GM18907 (cell line): ENCODE data around the gene SLX9.
"Not testable (repeated sequence)": the region's sequence is repeated elsewhere in the genome, so short reads cannot be mapped to it uniquely, and the experiment has no call there.

ENCODE experiments used
- ATAC-seq: cut with Tn5 transposase; IDR thresholded peaks from one replicate; pipeline ENCODE4 v1.9.1; 2021; ENCODE audit warnings: mild to moderate bottlenecking, moderate library complexity; ENCODE audit not compliant: unreplicated experiment

The SLX9 gene

DNA sequence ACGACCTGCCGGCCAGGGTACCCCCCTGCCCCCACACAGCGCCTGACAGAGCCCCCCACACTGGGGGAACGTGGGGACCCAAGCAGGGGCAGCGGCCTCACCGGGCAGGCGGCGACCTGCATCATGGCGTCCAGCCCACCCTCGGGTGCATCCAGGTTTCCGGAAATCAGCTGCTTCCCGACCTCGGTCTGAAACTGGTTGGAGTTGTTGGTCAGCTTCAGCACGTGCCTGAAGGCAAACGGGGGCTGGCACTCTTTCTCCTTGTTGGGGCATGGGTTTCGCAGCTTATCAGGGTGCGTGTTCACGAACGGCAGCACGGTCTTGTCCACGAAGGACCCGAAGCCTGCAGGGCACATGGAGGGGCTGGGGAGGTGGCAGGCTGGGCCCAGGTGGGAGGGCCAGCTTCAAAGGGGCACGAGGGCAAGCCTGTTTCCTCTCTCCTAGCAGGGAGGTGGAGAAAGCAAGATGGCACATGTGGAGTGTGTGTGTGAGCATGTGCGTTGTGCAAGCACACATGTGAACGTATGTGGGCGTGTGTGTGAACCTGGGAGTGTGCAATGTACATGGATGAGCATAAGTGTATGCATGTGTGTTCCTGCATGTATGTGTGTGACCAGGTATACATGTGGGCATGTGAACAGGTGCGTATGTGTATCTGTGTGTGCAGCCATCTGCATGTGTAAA is 38.3 kb upstream of the SLX9 start:
- ATAC-seq: no peak

DNA sequence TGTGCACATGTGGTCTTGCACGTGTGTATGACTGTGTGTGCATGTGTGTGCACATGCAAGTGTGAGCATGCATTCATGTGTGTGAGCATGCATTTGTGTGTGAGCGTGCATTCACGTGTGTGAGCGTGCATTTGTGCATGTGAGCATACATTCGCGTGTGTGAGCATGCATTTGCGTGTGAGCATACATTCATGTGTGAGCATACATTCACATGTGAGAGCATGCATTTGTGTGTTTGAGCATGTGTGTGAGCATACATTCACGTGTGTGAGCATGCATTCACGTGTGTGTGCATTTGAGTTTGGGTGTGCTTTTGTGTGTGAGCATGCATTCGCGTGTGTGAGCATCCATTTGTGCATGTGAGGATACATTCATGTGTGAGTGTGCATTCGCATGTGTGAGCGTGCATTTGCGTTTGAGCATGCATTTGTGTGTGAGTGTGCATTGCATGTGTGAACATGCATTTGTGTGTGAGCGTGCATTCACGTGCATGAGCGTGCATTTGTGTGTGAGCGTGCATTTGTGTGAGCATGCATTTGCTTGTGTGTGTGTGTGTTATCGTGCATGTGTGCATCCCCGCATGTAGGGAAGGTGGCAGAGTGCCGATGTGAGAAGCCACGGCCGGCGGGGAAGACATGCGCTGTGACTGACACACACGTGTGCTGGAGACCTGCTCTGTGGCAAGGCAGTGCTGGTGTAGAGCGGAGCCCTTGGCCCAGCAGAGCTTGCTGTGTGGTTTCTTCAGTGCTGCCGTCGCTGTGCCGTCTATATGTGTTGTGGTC is 37.4 kb upstream of the SLX9 start:
- no peak for ATAC-seq

DNA sequence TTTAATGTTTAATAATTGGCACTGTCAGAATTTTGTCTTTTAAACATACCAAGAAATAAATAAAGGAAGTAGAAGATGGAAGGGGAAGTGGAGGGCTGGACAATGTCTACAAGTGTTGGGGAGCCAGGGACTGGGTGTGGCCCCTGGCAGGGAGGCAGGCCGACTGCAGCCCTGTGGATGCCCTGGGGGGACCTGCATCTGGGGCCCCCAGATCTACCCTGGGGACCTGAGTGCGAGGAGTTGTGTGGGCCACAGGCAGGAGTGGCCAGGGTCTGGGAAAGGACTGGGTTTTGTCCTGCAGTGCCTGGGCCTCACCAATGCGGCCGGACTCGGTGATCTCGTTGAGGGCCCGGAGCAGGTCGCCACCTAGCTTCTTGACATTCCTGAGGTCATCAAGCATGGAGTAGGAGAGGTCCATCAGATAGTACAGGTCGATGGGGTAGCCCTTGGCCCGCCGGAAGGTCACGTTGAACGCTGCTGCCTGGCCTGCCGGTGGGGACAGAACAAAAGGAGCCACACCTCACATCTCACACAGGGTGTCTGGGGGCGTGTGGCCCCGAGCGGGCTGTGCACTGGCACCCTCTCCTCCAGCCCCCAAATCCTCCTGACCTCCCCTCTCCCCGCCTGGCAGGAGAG is 36.7 kb upstream of the SLX9 start:
- no peak for ATAC-seq

DNA sequence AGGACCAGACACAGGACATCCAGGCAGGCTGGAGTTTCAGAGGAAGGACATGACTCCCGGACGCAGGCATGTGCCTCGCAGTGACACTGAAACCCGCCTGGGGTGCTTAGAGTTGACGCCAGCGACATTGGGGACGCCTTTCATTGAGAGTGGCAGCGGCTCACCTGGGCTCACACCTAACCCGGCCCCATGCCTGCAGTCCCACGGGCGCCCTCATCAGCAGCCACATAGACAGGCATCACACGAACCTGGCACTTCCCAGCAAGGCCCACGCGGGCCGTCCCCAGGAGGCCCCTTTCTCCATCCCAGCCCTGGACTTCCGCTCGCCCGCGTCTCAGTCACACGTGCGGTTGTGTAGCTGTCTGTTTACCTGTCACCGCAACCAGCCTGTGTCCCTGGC is 36.1 kb upstream of the SLX9 start:
- ATAC-seq: no peak

DNA sequence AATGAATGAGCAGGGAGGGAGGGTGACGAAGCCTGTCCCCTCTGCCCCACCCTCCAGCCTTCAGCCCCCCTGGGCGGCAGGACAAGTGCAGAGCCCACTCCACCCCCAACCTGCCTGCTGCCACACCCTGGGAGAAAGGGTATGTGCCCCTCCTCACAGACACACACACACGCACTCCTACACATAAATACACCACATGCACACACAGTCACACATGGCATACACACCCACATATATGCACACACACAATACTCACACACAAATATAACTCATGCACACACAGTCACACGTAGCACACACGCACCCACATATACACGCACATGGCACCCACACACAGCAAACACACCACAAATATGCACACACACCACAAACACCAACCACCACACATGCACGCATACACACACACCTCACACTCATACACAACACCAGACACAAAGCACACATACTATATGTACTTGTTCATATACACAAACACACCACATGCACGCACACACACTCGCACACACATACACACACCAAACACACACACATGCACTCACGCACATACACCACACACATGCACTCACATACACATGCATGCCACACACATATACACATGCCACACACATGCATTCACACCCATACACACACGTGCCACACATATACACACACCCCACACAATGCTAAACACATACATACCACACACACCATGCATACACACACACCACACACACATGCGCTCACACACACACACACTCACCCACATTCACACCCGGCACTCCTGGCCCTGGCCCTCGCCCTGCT is 35.5 kb upstream of the SLX9 start:
- no peak for ATAC-seq

DNA sequence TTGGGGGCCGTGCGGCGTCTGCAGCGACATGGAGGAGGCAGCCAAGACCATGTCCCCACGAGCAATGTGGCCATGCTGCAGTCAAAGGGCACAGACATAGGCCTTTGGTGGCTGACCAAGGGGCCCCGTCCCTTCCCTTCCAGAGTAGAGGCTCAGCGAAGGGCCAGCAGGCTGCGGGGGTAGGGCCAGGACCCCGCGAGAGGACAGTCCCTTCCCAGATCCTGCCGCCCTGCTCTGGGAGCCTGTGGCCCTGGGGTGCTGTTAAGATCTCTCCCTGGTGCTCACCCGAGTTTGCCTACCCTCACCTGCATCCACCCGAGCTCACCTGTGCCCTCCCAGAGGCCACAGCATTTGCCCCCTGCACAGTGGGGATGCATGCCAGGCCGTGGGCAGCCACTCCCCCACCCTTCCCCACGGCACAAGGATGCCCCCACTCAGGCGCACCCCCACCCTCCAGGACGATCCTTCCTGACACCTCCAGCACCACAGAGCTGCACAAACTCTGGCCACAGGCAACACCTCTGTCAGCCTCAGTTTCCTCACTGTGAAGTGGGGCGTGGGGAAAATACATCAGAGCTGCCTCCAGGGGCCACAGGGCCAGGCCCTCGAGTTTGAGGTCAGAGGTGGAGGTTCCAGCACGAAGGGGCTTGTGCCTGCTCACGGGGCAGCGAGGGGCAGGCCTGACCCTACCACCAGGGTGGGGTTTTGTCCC is 34.7 kb upstream of the SLX9 start:
- no peak for ATAC-seq

DNA sequence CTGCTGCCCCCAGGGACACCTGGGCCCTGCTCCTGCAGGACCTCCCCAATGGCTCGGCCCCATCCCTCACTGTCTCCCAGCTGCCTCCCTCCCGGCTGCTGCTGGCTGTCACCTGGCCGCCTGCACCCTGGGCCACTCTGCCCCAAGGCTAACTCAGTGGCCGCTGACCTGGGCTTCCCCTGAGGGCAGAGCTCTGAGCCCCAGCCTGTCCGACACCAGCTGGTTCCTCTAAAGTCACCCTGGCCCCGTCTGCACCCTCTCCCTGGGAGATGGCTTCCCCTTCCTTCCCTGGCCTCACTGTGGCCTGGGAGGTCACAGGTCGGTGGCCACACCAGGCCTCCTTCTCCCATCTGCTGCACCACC is 34.1 kb upstream of the SLX9 start:
- ATAC-seq: no peak

DNA sequence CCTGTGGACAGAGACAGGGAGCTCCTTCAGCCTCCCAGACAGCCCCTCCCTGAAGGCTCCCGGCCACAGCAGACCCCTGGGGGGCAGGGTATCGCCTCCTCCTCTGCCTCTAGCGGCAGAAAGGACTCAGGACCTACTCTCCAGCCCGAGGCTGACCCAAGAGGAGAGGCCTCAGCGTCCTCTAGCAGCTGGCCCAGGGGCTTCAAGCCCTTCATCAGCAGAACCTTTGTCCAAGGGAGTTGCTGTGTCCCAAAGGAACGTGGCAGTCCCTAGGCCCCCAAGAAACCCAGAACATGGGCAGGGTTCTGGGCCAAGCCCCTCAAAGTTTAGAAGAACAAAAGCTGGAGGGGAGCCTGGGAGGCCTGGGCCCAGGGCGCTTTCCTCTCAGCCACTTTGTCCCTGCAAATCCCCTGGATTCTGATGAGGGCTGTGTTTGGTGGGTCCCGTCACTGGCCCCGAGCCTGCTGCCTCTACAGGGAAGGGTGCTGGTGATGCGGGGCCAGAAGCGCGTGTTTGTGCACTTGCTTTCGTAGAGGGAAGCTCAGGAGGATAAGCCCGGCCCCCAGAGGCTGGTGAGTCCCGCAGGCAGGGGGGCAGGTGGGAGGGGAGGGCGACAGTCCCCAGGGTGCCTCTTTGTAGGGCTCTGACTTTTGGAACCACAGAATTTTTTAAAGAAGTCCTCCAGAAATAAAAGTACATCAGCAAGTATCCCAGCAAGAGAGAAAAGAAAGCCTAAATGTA is 32.4 kb upstream of the SLX9 start:
- ATAC-seq: no peak

DNA sequence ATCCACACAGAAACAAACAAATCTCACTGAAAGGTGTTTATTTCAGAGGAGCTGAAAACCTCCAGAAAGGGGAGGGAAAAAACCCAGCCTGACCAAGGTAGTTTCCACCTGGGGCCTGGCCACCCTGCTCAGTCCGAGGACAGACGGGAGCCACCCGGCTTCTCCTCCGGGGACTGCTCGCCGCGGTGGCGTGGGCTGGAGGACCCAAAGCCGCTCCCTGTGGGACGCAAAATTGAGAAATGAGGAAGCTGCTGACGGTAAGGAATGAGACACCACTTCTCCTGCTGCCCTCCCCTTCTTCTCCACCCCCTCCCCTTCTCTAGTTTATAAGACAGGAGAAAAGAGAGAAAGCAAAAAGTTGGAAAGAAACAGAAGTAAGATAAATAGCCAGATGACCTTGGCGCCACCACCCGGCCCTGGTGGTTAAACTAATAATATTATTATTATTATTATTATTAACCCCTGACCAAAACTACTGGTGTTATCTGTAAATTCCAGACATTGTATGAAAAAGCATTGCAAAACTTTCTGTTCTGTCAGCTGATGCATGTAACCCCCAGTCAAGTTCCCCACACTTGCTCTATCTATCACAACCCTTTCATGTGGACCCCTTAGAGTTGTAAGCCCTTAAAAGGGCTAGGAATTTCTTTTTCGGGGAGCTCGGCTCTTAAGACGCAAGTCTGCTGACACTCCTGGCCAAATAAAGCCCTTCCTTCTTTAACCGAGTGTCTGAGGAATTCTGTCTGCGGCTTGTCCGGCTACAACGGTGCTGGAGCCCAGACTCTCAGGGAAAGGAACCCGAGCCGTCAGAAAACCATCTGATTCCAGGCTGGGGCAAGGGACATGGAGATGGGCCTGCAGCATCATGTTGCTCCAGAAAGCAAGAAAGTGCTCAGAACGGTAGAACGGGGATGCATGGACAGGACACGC is 31.6 kb upstream of the SLX9 start:
- no peak for ATAC-seq

DNA sequence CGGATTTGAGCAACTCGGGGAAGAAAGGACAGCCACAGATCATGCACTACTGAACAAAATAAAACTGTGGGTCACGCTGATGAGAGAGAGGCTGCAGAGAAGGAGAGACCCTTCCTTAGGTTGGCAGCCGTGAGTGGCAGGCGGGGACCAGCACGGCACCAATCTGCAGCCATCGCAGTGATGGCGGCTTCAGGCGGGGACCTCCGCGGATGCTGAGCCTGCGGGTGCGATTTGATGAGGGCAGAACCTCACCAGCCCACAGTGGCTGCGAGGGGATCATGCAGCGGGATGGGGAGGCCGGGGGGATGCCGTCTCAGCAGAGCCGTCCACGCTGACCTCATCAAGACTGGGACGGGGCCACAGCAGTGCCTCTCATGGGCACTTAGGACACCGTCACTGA is 30.9 kb upstream of the SLX9 start:
- no peak for ATAC-seq

DNA sequence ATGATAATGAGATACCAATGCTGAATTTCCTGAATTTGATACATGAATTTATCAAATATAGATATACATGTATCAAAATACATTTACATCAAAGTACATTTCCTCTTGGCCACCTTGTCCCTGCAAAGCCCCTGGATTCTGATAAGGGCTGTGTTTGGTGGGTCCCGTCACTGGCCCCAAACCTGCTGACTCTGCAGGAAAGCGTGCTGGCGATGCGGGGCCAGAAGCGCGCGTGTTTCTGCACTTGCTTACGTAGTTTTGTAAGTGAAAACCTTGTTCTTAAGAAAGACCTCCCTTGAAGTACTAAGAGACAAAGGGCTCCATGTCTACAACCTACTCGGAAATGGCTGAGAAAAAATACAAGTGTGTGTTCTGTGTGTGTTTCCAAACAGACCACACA is 30.1 kb upstream of the SLX9 start:
- ATAC-seq: no peak

DNA sequence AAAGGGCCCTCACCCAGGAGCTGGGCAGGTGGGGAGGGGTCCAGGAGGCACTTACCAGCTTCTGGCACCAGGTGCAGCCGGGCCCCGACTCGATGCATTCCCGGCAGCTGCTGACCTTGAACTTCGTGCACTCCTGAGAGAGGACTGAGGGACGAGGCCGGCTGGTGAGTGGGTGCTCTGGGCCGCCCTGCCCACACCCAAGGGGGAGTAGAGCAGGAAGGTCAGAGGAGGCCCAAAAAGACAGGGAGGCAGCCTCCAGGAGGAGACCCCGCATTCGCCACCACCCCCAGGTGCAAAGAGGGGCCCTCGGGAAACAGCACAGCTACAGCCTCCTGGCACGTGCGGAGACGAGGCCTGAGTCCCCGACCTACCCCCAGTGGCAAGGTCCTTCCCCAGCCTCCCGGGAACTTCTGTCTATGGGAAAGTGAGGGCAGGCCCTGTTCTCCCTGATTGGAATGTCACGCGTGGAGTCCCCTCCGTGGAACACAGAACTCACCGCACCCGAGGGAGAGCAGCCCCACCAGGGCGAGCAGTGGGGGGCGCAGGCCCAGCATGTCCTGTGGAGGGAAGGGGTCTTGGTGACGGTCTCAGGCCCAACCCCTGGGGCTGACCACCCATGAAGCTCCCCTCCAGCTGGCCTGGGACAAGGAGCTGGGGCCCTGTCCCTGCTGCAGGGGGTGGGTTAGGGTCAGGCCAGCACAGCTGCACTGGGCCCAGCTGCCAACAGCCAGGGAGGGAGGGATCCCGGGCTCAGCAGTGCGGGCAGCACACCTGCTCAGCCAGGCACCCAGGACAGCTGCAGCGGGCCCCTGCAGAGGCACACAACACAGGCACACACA is 29.4 kb upstream of the SLX9 start:
- ATAC-seq: no peak

DNA sequence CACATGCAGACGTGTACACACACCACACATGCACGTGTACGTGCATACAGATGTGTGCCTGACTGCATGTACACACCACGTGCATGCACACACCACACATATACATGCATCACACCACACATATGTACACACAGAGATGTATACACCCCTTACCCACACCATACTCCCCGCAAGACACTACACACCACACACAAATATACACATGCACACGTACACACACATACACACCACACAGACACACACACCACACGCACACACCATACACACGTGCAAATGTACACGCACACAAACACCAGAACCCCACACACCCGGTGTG is 28.8 kb upstream of the SLX9 start:
- no peak for ATAC-seq

DNA sequence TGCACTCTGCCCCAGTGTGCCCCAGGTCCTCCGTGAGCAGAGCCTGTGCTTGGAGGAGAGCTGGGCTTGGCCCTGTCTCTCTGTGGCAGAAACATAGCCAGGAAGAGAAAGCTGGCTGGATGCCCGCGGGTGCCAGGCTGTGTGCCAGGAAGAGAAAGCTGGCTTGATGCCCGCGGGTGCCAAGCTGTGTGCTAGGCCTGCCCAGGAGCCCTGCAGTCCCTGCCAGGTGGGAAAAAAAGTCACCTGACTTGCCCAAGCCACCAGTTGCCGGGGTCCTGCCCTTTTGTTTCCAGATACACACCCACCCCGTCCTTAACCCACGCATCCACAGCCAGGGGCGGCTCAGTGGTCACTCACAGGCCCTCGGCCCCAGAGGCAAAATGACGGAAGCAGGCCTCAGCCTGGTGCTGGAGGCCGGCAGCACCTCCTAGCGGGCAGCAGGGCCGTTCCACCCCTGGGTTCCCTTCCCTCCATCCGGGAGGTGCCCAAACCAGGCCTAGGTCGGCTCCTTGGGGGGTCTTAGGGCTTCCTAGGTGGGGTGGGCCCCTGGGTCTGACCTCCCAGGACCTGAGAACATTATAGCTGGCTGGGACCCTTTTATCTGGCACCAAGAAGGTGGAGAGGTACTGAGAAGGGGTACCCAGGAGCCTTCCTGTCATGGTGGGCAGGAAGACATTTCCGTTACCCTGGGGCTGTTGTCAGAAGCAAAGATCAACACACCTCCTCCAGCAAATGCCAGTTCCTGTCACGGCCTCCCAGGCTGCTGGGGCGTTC is 28.3 kb upstream of the SLX9 start:
- ATAC-seq: no peak

DNA sequence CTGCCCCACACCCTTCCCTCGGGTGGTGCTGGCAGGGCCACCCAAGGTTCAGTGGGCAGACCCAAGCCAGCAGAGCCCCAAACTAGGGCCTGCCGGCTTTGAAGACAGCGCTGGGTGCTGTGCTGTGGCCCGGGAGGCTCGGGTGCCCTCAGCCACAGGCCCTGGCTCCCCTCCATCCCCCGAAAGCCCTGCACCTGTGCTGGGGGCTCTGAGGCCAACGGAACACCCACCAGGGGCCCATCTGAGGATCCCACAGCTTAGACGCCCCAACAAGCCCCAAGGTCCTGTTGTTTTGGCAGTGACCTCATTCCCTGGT is 27.7 kb upstream of the SLX9 start:
- ATAC-seq: no peak

DNA sequence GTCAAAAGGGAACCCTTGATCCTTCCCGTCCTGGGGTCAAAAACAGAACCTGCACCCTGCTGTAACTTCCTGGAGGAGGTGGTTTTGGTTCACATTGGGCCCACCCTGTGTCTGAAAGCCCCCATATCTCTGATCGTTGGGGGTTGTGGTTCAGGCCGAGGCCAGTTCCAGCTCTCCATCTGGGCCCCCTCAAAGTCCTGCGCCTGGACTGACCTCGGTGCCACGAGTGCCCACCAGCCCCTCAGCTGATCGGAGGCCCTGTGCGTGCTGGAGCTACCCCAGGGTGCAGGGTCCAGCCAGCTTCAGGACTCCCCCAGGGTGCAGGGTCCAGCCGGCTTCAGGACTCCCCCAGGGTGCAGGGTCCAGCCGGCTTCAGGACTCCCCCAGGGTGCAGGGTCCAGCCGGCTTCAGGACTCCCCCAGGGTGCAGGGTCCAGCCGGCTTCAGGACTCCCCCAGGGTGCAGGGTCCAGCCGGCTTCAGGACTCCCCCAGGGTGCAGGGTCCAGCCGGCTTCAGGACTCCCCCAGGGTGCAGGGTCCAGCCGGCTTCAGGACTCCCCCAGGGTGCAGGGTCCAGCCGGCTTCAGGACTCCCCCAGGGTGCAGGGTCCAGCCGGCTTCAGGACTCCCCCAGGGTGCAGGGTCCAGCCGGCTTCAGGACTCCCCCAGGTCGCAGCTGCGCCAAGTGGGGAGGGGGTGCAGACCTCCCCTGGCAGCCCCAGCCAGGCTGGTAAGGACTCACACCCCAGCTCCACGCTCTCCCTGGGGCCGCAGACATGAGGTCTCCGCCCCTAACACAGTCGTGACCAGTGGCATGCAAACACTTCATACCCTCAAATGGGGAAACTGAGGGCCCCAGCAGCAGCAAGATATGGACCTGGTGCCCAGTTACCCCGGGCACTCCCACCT is 27.1 kb upstream of the SLX9 start:
- not testable (repeated sequence) for ATAC-seq
